IPS-18c (cell line): ENCODE data around the gene CASTOR1.

ENCODE experiments used
- H3K4me3 ChIP-seq: 2 replicates; pipeline ENCODE4 v1.7.0; 2013; ENCODE audit warnings: low read depth, mild to moderate bottlenecking, low read length, moderate library complexity; ENCODE audit not compliant: insufficient read depth
- H3K9me3 ChIP-seq: one replicate; pipeline ENCODE4 v1.6.1; 2013; ENCODE audit warnings: mild to moderate bottlenecking, low read length, moderate library complexity; ENCODE audit not compliant: control insufficient read depth, insufficient read depth

The CASTOR1 gene

DNA sequence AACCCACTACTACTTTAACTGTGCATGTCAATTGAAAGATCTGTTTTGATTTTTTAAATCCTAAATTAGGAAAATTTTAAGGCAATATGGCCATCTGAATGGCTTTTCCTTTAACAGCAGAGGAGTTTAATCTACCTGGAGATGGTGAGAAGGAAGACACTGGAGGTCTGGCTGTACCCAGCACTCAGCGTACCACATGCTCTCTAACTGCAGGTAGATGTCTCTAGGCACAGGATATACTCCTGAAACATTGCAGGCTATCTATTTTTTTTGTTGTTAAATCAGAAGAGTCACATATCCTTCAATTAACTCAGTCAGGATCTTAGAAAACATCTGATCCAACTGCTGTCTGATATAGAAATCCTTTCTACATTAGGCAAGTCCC is 17.3 kb upstream of the CASTOR1 start:
- peaks cover 2% of the 10 kb centered on the region for H3K9me3 ChIP-seq
- H3K4me3 ChIP-seq, result no peak overlapping the region

DNA sequence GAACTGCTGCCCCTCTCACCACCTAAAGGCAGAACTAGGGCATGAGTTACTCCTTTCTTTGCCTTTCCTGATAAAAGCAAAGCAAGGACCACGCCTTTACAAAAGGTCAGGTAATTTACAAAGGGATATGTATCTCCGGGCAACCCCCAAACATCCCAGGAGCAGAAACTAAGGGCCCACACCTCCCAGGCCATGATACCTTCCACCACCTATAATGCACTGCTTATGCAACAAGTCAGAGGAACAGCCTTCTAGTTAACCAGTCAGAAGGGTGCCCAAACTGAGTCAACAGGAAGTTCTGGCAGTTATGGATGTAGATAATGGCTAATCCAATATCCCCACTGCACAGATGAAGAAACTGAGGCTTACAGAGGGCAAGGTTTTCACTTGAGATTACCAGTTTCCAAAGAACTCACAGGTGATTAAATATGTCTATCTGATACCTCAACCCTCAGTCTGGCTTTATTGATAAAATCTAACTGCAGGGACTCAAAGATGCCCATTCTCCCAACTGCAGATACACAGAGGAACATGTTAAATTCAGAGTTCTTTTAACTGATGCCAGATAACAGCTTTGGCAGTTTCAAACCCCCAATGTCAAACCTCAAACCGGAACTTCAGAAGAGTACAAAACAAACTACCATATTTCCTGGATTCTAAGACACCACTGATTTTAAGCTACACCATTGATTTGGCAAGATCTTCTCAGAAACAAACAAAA is 16.8 kb upstream of the CASTOR1 start:
- Histone ChIP-seq H3K9me3 (peaks cover 2% of the 10 kb centered on the region), H3K4me3 (no peak overlapping the region)

DNA sequence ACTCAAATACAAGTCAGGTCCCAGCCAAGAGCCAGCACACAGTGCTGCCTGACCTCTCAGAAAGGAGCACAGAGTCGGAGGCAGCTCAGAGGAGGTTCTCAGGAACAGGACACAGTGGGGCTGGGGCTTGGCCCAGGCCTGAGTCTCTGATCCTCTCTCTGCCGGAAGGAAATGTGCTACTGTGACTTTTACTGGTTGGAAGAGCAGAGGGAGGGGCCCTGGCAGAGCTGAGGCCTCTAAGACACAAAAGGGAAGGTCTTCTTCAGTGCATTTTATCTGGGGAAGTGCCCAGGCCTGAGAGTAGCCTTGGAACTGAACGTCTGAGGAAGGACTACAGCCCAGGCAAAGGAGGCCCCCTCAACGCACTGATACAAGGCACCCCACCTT is 16.2 kb upstream of the CASTOR1 start:
- no peak overlapping the region for H3K4me3 ChIP-seq
- H3K9me3 ChIP-seq, result peaks cover 2% of the 10 kb centered on the region

DNA sequence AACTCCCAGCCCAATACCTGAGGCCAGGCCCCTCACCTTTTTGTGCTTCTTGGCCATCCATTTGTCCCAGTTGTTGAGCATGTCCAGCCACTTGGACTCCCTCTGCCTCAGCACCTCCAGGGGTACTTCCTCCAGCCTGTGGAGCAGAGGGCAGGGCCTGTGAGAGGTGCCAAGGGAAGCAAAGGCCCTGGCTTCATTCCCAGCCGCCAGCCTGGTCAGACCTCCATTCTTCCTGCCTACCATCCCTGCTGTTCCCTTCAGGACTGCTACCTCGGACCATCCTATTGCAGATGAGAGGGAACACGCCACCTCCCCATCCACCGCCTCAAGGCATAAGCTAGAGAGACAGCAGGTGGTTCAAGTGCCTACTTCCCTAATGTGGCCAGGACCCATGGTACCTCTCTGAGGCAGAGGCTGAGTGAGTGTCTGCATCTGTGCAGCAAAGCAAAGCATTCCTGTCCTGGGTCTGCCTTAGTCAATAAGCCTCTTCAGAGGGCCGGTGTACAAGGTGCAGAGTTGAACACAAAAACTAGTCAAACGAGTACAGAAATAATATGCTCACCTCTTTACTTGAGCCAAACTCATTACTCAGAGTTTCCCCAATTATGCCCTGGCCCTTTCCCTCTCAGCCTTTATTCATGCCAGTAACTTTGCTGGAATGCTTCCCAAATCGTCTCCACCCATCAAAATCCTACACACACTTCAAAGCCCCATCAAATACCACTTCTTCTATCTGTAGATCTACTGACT is 15.4 kb upstream of the CASTOR1 start:
- Histone ChIP-seq H3K9me3 (peaks cover 2% of the 10 kb centered on the region), H3K4me3 (no peak overlapping the region)

DNA sequence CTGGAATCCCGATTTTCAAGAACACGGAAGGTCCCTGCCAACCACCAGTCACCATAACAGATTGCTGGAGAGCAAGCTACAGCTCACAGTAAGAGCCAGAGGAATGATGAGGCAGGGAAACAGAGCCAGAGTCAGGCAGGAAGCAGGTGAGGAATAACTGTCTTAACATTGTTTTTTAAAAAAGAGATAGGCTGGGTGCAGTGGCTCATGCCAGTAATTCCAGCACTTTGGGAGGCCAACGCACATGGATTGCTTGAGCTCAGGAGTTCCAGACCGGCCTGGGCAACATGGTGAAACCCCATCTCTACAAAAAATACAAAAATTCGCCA is 13.5 kb upstream of the CASTOR1 start:
- H3K4me3 ChIP-seq, result no peak overlapping the region

DNA sequence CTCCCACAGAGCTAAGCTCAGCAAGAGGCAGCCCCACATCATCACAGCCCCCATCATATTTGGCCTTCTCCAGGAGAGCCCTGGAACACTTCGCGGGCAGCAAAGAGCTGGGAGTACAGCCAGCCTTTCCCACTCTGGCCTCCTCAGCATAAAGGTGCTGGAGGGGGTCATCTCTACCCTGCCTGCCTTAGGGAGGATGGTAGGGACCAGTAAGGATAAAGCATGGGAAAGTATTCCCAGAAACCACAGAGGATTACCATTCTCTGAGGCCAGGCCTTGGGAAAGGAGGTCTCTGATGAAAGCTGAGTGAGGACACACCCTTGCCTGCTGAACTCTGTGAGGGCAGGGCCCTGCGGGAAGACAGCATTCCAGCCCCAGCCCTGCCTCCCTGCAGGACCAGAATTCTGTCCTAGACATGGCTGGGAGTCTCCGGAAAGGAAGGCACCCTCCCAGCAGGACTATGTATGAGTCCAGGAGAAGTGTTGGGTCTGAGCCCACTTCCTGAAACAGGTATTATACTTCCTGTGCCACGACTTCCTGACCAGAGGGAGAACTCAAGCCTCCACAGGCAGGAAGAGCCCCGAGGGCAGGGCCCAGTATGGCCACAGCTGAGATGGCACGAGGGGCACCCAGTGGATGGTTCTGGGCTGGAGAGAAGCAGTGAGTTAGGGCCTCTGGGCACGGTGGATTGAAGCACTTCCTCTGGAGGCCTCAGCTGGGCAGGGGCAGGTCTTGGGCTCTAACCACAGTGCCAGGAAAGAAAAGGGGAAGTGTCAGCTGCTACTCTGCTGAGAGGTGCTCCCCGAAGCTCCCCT is 12.9 kb upstream of the CASTOR1 start:
- H3K4me3 ChIP-seq, result no peak overlapping the region
- no peaks in the 10 kb centered on the region for H3K9me3 ChIP-seq

More for the DNA sequence above, 13.5 kb upstream of the CASTOR1 start:
- H3K9me3 ChIP-seq, result no peaks in the 10 kb centered on the region

DNA sequence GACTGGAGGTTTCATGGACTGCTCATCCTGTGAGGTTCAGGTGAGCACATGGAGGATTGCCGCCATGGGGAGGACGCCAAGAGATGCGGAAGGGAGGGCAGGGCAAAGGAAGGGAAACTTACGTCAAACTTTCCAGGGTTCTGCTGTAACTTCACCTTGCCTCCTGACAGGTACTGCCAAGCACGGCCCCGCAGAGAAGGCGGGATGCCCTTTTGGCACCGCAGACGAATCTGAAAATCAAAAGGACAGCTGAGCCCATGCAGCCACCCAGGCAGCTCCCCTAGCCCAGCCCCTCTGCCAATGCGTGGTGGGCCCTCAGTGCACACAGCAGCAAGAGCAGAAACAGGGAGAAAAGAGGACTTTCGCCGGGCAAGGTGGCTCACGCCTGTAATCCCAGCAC is 10.0 kb upstream of the CASTOR1 start:
- H3K4me3 ChIP-seq, result no peak overlapping the region
- H3K9me3 ChIP-seq, result no peaks in the 10 kb centered on the region

DNA sequence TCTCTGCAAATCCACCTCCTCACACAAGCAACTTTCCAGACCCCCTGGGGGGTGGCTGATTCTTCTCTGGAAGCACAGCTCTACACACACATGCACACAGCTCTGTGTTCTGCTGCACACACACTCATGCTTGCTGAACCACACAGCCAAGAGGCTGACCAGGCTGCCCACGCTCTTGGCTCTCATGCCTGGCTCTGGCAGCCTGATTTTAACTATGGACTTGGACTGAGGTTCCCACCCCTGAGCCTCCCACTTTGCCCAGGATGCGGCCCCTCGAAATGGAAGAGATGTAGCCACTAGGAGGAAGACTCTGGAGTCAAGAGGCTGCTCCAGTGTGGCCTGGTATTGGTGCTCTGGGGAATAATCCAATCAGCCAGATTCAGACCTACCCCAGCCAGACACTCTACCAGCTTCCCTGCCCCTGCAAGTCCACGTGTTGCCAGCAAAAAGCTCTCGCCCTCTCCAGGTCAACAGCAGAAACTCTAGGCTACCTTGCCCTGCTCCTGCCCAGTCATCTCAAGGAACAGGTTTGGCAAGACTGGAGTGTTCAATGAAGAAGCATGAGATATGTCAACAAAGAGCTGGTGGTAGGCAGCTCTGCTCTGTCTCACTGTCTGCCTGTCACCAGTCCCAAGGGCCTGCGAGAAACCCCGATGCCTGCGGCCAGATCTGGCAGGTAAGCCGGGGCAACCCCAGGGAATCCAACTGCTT is 8.8 kb upstream of the CASTOR1 start:
- H3K4me3 ChIP-seq, result no peak overlapping the region
- H3K9me3 ChIP-seq, result no peaks in the 10 kb centered on the region

DNA sequence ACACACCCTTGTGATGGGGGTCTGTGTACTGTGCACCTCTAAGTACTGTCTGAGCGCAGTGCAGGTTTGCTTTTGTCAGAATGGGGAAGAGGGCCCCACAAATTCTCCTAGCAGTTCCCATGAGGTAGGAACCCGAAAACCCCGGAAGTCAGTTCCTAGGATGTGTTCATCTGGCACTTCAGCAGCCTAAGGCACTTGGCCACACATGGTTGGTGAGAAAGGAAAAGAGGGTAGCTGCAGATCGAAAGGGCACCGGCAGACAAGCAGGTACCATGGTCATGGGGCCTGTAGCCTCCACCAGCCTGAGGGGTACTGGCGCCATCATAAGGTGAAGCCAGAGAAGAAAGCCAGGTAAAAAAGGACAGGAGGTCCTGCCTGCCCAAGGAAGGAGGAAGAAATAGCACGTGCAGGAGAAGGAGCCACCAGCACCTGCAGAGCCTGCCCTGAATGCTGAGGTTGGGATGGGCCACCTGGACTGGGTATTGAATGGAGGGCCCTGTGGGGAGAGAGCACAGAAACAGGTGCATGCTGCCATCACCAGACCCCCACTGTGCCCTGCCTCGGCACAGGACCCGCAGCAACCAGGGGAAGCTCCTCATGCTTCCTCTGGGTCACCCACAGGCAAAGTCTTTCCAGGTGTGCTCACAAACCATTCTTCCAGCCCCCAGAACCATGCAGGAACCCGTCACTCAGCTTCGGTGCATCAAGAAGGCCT is 8.1 kb upstream of the CASTOR1 start:
- no peaks in the 10 kb centered on the region for H3K9me3 ChIP-seq
- no peak overlapping the region for H3K4me3 ChIP-seq

DNA sequence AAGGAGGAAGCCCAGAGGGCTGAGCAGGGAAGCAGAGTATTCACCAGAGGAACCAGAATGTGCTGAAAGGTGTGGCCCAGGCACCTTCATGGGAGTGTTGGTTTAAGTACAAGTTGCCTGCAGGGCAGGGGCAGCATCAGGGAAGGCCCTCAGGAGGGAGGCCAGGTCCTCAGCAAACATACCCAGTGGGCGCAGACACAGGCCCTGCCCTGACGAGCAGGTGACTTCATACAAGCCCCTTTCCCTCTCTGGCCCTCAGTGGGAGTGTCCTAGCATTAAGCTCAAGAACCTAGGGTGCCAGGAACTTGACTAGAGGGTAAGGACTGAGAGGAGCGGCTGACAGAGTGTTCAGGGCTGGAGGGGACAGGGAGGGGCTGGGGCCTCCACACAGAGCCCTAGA is 7.5 kb upstream of the CASTOR1 start:
- H3K9me3 ChIP-seq, result no peaks in the 10 kb centered on the region
- no peak overlapping the region for H3K4me3 ChIP-seq

DNA sequence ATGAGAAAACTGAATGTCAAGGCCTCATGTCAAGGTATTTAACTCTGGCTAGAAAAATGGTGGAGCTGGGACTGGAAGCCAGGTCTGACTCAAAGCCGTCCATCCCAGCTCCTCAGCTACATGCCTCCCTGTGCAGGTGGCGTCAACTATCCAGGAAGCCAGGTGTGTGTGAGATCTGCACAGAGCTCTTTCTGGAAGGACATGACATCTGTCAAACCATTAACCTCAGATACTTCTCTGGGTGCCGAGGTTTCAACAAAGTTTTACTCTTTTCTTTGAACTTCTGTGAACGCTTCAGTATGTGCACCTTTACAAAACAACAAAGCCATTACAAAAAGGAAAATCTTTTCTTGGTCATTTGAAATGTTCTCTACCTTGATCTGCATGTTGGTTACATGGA is 7.0 kb upstream of the CASTOR1 start:
- no peaks in the 10 kb centered on the region for H3K9me3 ChIP-seq

DNA sequence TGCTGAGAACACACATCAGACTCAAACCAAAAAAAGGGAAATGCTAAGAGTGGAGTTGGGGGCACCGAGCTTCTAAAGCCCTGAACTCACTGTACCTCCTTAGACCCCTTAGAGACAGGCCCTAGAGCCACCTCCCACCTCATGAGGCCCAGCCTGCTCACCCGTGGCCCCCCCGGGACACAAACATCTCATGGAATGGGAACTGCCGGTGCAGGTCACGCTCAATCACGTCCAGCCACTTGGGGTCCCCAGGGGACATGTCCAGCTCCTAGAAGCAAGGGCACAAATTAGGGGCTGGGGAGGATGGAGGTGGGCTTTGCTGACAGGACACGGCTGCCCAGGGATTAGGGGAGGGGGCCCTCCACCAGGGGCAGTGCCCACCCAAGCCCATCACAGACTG is 6.3 kb upstream of the CASTOR1 start:
- H3K4me3 ChIP-seq, result no peak overlapping the region
- no peaks in the 10 kb centered on the region for H3K9me3 ChIP-seq

More for the DNA sequence above, 7.0 kb upstream of the CASTOR1 start:
- H3K4me3 ChIP-seq, result no peak overlapping the region

DNA sequence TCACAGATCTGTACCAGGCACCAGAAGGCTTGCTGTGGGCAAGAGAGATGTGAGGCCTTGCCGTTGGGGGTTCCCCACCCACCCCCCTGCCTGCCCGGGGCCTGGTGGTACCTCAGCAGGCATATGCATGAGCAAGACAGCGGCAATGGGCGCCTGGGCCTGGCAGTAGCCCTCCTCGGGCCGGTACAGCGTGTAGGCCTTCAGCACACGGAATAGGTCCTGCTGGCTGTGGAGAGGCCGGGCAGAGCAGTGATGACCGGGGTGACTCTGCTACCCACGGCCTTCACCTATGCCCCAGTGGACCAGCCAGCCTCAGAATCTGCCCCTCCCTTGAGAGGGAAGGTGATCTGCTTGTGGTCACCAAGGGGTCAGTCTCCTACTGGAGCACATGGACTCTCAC is 5.5 kb upstream of the CASTOR1 start:
- no peak overlapping the region for H3K4me3 ChIP-seq
- no peaks in the 10 kb centered on the region for H3K9me3 ChIP-seq

DNA sequence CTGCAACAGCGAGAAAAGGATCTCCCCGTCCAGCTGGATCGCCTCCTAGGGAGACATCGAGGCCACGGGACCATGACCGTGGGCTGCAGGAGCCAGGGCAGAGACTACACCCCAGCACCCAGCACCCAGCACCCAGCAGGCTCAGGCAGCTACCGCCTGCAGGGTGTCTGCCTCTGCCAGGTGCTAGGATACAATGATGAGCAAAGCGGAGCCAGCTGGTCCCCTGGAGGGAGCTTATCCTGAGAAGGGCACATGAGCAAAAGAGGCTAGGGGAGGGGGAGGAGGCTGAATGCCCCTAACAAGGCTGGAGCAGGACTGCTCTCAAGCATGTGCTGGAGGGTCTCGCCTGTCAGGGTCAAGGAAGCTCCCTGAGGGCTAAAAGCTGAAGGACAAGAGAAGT is 4.8 kb upstream of the CASTOR1 start:
- no peak overlapping the region for H3K4me3 ChIP-seq
- H3K9me3 ChIP-seq, result no peaks in the 10 kb centered on the region

DNA sequence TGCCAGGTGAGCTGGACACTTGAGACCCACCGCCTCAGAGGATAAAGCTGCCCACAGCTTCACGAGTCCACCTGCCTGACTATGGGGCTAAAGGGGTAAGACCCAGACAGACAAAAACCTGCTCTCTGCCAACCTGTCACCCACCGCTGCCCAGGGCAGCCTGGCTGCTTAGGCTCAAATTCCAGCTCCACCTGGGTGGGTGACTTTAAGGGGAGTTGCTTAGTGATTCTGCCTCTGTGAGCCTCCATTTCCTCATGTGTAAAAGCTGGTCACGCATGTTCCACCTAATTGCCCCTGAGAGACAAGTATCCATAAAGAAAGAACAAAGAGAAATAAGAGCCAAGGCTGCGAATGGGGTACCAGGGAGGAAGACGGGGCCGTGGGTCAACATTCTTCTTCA is 3.7 kb upstream of the CASTOR1 start:
- no peak overlapping the region for H3K4me3 ChIP-seq
- no peaks in the 10 kb centered on the region for H3K9me3 ChIP-seq

DNA sequence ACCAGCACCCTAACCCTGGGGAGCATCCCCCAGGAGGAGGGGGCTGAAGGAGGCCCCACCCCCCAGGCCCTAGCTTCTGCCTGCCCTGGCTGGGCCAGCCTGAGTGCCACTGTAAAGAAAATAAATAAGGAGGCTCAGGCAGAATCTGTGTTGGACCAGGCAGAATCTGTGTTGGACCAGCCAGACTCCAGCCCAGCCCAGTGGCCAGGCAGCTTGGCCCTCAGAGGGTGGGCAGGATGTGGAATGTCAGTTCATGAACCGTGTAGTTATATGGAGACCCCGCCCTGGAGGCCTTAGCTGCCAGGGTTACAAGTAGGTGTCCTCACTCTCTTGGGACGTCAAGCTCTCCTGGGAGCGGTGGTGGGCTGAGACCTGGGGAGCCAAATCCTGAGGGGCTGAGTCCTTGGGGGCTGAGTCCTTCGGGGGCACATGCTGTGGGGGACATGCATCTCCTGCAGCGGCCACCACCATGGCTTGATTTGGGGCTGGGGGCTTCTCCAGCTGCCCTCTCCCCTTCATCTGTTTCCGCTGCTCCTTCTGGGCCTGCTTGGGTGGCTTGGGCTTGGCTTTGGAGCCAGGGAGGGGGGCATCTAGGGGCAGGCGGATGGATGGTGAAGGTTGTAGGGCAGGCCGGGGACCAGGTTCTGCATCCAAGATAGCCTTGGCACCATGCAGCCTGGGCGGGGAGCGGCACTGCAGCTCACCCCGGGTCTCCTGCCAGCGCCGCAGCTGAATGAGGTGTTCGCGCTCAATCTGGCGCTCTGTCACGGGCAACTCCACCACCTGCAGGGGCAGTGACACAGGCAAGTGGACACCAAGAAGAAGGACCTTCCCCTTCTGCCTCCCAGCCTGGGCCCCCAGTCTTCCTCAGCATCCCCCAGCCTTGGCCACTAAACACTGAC is 3.0 kb upstream of the CASTOR1 start:
- Histone ChIP-seq H3K4me3 (no peak overlapping the region), H3K9me3 (no peaks in the 10 kb centered on the region)
